Stimulated activated CD8-positive, alpha-beta memory T cell treated with anti-CD3 and anti-CD28 coated beads, Interleukin-4, amount 100 ng/mL, for 1 hour (primary cell): Measurements from ENCODE around the gene CORO1C.

Experiments
- DNase-seq, 2 donors: peaks; one replicate each; pipeline ENCODE4 v3.0.0-alpha.2; 2020; ENCODE audit warnings: low read depth in 2 of 2, low spot score in 1 of 2

The CORO1C gene

DNA sequence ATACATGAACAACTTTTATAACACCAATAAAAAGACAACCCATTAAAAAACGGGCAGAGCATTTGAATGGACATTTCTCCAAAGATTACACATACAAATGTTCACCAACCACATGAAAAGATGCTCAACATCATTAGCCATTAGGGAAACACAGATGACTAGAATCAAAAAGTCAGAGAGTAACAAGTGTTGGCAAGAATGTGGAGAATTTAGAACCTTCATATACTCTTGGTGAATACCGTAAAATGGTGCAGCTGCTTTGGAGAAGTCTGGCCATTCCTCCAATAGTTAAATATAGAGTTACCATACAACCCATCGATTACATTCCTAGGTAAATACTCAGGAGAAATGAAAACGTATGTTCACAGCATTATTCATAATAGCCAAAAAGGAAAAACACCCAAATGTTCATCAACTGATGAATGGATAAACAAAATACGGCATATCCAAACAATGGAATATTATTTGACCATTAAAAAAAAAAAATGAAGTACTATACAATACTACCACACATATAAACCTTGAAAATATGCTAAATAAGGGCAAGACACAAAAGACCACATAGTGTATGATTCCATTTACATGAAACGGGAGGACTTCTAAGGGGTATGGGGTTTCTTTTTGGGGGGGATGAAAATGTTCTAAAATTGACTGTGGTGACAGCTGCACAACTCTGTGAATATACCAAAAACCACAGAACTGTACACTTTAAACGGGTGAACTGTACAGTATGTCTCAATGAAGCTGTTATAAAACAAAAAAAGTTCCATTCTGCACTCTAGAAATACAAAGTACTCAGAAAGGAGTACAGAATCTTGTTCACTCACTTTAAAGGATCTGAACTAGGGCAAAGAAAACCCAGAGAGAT is 3.2 kb downstream of the CORO1C start:
- DNase-seq = no peak

DNA sequence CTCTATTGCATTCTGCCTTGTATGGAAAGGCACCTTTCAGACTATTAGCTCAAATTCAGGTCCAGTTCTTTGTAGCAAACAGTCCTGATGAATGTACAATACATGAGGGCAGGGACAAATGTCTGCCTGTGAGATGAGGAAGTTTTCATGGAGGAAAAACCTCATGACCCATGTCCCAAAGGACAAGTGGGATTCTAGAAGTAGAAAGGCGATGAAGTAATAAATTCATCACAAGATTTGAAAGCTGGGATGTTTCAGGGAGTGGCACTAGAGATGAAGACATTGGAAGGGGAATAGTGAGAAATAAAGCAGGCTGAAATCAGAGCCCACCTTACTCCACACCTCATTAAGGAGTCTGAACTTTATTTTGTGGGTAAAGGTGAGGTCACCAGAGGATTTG is 4.2 kb downstream of the CORO1C start:
- DNase-seq = no peak

GRCh38 chr12:108724890-108725151 is 6.5 kb downstream of the CORO1C start:
- DNase-seq = no peak

DNA sequence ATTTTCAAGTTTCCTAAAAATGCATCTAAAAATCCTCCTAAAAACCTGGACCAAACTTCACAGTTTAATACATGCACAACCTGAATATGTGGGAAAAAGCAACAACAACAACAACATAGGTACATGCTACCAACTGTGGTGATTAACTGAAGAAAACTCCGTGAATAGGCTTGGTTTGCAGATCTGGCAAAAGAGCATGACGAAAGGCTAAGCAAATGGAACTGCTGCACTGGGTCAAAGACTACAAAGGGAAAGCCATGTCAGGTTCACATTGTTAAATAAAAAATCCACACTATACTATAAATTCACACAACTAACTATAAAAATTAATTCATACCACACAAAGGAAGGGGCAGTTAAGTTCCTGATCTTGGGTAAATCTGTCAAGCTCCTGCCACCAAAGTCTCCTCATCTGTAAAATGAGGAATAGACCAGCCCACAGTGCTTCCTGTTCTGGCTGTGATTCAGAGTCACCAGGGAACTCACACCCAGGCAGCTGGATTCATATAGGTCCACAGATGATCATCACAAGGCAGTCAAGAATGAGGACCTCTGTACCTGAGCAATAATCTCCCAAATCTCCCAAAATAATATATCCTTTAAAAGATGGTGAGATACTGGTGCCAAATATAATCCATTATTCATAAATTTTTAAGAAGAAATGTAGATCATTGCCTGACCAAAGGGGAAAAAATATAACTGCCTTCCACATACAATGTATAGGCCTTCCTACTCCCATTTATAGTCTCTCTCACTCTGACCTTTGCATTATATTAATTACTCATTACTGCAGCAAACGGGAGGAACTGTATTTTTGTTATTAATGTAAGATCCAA is 7.0 kb downstream of the CORO1C start:
- no peak for DNase-seq

DNA sequence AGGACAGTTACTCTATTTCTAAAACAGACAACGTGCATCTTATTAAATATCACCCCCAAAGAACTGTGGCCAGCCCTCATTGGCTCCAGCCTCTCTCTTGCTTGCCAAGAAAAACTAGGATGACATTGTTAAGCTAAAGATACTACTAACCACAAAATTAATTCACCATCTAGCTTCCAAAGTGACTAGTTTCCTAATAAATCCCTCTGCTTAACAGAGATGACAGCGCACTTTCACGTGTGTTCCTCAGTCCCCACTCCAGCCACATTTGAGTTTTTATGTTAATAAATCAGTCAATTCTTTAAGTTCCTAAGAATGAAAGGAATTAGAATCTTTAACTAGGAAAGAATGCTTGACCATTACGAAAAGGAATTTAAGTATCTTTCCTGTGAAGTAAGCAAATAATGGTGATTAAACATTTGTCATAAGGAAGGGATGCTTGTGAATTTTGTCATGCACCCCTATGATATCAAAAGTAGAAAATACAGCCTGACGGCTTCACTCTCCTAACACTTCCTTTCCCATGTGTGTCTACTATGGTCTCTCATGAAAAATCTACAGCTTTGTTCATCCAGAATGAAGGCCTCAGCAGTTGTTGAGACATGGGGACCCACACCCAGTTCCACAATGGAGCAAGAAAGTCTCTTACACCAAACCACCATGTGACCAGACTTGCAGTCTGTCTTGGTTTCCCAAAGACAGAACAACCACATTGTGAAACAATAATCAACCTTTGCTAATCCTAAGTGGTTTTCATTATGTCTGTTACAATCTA is 8.1 kb downstream of the CORO1C start:
- DNase-seq = no peak

GRCh38 chr12:108722463-108722862 is 8.9 kb downstream of the CORO1C start:
- DNase-seq = no peak

- DNase-seq = no peak
Observed at GRCh38 chr12:108721824-108722223, 9.5 kb downstream of the CORO1C start.

GRCh38 chr12:108720757-108721514 is 10.4 kb downstream of the CORO1C start:
- DNase-seq = no peak

DNA sequence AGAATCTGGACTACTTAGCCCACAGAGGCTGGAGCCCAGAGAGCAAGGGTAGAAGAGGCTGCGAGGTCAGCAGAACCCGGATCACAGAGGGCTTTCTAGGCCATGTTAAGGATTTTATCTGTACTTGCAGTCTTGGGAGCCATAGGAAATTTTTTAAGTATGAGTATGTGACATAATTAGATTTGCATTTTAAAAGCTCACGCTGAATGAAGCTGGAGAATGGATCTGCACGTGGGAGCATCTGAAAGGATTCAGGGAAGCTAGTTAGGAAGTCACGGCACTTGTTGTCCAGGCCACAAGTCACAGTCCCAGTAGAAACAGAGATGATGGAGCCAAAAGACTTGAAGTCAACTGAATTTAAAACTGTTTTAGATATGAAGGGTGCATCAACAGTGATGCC is 14.1 kb downstream of the CORO1C start:
- DNase-seq = no peak

GRCh38 chr12:108714866-108715265 is 16.5 kb downstream of the CORO1C start:
- DNase-seq = no peak

- no peak for DNase-seq
Observed at GRCh38 chr12:108713471-108713870, 17.8 kb downstream of the CORO1C start.

DNA sequence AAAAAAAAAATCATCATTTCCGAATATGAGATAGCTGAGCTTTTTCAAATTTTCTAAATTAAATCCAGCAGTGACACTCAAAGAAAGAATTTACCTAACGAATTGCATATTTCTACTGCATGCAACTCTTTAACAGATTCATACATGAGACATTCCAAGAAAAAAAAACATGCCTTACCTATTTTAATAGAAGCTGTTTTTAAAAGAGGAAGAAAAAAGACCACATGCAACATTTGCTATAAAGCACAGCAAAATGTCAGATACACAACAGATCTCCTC is 18.5 kb downstream of the CORO1C start:
- no peak for DNase-seq

DNA sequence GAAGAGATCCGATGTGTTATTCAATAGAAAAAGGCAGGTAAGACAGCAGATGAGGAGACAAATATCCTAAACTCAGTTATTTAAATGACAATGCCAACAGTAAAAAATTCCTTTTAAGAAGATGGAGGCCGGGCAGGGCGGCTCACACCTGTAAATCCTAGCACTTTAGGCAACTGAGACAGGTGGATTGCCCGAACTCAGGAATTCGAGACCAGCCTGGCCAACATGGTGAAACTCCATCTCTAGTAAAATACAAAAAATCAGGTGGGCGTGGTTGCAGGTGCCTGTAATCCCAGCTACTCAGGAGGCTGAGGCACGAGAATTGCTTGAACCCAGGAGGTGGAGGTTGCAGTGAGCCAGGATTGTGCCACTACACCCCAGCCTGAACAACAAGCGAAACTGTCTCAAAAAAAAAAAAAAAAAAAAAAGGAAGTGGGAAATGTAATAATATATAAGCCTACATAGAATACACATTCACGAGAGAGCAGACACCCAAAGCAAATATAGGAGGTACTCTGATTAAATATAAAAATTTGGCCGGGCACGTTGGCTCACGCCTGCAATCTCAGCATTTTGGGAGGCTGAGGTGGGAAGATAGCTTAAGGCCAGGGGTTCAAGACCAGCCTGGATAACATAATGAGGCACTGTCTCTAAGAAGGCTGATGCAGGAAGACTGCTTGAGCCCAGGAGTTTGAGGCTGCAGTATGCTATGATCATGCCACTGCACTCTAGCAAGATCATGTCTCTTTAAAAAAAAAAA is 19.0 kb downstream of the CORO1C start:
- DNase-seq = no peak

DNA sequence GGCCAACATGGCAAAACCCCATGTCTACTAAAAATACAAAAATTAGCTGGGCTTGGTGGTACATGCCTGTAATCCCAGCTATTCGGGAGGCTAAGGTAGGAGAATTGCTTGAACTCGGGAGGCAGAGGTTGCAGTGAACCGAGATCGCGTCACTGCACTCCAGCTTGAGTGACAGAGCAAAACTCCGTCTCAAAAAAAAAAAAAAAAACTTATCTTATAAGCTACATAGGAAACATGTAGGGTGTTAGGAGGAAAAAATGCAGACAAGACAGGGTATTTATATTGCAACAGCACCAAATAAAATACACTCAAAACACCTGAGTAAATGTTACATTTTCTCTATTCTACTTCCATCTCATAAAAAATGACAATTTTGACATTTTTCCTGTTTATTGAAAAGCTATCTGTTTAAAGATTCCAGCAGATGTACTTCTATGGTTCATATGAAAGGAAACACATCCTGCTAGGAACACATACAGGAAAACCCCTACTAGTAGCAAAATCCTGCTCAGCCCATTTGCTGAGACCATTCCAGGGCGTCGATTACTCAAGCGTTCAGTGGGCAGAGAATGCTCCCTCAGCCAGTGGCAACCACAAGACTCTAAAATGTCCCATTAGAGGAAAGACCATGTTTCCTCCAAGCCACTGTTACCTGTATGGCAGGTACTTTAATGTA is 19.7 kb downstream of the CORO1C start:
- no peak for DNase-seq

GRCh38 chr12:108709697-108710096 is 21.6 kb downstream of the CORO1C start:
- no peak for DNase-seq

DNA sequence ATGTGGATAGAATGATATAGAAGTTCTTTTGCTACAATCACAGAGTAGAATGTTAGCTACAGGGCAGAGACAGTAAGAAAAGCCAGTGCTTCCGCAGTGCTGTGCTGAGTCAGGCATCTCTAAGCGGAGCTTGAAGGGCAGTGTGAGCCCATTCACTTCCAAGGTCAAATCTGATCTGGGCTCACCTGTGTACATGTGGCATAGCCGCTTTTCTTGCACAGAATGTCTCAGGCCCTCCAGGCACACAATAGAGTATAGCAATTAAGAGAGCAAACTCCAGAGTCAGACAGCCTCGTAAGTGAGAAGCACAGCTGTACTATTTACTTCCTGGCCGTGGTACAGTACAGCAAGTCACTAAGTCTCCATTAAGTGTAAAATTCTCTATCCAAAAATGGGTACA is 26.8 kb downstream of the CORO1C start:
- no peak for DNase-seq

DNA sequence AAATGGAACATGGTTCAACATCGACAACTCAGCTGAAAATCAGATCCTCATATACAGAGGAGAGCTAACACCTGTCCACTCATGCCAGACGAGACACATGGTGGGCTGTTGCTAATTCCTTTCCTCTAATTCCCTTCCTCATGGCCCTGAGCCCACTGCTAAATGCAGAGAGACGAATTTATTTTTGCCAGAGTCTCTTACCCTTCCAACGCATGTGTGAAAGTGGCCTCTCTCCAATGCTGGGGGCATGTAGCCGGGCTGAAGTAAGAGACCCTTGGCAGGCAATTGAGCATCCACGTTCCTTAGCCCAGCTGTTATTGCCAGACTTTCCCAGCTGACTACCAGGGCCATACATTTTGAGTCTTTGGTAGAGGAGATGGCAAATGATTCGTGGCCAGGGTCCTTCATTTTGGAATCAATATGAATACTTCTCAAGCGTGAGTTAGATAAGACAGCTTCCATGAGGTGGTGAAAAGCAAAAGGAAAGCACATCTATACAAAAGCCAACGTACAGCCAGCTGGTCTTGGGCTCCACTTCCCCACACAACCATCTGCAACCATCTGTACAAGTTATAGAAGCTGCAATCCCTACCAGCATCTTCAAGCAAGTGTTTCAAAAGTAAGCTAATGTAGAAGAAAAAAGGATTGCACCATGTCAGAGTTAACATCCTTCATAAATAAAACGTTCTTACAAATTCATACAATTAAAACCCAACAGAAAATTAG is 28.6 kb downstream of the CORO1C start:
- no peak for DNase-seq

- no peak for DNase-seq
Observed at GRCh38 chr12:108701779-108702441, 29.4 kb downstream of the CORO1C start.
